ENCODE measurements around the gene SHISAL1.

DNA sequence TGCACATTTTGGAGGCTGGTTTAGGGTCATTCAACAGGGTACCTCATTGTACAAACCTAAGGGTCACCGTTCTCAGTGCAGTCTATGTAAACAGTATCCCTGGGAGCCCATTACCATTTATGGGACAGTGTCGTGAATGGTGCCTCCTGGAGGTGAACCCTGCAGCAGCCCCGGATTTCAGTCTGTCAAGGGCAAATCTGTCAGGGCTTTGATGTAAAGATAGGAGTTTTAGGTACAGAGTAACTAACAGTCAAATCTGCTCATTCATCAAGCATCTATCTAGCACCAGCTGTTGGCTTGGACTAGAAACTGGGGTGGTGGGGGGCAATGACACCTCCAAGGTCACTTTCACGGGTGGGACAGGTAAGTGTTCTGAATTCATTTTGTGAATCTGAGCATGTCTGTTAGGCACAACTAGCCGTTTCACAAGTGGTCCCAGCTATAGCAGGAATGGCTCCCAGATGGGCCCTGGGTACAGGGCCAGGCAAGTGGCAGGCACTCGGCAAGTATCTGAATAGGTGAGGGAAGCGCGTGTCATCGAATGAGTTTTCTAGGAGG lies 68.4 kb downstream of the SHISAL1 start:
- TF ChIP-seq, protein P1, sequence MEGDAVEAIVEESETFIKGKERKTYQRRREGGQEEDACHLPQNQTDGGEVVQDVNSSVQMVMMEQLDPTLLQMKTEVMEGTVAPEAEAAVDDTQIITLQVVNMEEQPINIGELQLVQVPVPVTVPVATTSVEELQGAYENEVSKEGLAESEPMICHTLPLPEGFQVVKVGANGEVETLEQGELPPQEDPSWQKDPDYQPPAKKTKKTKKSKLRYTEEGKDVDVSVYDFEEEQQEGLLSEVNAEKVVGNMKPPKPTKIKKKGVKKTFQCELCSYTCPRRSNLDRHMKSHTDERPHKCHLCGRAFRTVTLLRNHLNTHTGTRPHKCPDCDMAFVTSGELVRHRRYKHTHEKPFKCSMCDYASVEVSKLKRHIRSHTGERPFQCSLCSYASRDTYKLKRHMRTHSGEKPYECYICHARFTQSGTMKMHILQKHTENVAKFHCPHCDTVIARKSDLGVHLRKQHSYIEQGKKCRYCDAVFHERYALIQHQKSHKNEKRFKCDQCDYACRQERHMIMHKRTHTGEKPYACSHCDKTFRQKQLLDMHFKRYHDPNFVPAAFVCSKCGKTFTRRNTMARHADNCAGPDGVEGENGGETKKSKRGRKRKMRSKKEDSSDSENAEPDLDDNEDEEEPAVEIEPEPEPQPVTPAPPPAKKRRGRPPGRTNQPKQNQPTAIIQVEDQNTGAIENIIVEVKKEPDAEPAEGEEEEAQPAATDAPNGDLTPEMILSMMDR (IDR thresholded peaks at IDR 0.05; ENCODE audit: insufficient read depth, low read length) = no peak
- TF ChIP-seq POLR2AphosphoS5 (IDR thresholded peaks at IDR 0.05; ENCODE audit: low read depth) (no peak), GABPA (IDR thresholded peaks at IDR 0.05; ENCODE audit: low read depth) (no peak)
- TF ChIP-seq, protein P2, sequence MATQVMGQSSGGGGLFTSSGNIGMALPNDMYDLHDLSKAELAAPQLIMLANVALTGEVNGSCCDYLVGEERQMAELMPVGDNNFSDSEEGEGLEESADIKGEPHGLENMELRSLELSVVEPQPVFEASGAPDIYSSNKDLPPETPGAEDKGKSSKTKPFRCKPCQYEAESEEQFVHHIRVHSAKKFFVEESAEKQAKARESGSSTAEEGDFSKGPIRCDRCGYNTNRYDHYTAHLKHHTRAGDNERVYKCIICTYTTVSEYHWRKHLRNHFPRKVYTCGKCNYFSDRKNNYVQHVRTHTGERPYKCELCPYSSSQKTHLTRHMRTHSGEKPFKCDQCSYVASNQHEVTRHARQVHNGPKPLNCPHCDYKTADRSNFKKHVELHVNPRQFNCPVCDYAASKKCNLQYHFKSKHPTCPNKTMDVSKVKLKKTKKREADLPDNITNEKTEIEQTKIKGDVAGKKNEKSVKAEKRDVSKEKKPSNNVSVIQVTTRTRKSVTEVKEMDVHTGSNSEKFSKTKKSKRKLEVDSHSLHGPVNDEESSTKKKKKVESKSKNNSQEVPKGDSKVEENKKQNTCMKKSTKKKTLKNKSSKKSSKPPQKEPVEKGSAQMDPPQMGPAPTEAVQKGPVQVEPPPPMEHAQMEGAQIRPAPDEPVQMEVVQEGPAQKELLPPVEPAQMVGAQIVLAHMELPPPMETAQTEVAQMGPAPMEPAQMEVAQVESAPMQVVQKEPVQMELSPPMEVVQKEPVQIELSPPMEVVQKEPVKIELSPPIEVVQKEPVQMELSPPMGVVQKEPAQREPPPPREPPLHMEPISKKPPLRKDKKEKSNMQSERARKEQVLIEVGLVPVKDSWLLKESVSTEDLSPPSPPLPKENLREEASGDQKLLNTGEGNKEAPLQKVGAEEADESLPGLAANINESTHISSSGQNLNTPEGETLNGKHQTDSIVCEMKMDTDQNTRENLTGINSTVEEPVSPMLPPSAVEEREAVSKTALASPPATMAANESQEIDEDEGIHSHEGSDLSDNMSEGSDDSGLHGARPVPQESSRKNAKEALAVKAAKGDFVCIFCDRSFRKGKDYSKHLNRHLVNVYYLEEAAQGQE (IDR thresholded peaks at IDR 0.05; ENCODE audit: insufficient replicate concordance, low read depth) = no peak

All from HL-60 (cell line).